Right atrium auricular region (tissue), 2 donors: ENCODE results near the gene NKD2. TPM values are rescaled to one million over a fixed set of nuclear protein-coding genes. Genes with fewer than 3 reads are reported as not detected.

Experiments used
- DNase-seq: peaks from one replicate; pipeline ENCODE4 v3.0.0-alpha.2; 2019; ENCODE audit warnings: low spot score
- H3K27ac ChIP-seq, 2 donors: fragments of 200-600 bp; sonication (generic); 1 replicate in 1 of 2; 2 replicates in 1 of 2; pipeline ENCODE4 v1.5.1; 2016 to 2019
- H3K27me3 ChIP-seq, 2 donors: fragments of 200-600 bp; sonication (generic); one replicate each; pipeline versions ENCODE4 v1.5.1 to v1.6.0; 2017 to 2019
- H3K36me3 ChIP-seq: fragments of 200-600 bp; sonication (generic); one replicate; pipeline ENCODE4 v1.5.1; 2016
- H3K4me1 ChIP-seq, 2 donors: fragments of 200-600 bp; sonication (generic); one replicate each; pipeline versions ENCODE4 v1.5.1 to v1.6.0; 2017 to 2019
- H3K4me3 ChIP-seq, 2 donors: fragments of 200-600 bp; sonication (generic); 1 replicate in 1 of 2; 2 replicates in 1 of 2; pipeline ENCODE4 v1.5.1; 2017 to 2019; ENCODE audit warnings: mild to moderate bottlenecking in 1 of 2, moderate library complexity in 1 of 2
- H3K9me3 ChIP-seq, 2 donors: fragments of 200-600 bp; sonication (generic); one replicate each; pipeline ENCODE4 v1.5.1; 2019
- microRNA-seq, 2 donors: library from miRNA; unstranded; fragments of <30 nt; microRNA quantifications; one replicate each; pipeline ENCODE4, GENCODE V29; 2016 to 2017; ENCODE audit warnings: borderline number of aligned reads in 2 of 2, borderline replicate concordance in 1 of 2
- total RNA-seq, 2 donors: library from RNA; depleted of rRNA; stranded (reverse); fragments of >200 nt; gene quantifications; one replicate each; pipeline ENCODE4 v1.1.0, GENCODE V29; 2016
- TF ChIP-seq, protein P1 (sequence below), 2 donors: fragments of 200-600 bp; sonication (generic); IDR thresholded peaks; one replicate each; pipeline ENCODE4 v1.5.1; 2019; ENCODE audit warnings: antibody characterized with exemption in 2 of 2

NKD2 gene
- total RNA-seq, 2 donors from 2014 or later: 2.4 to 2.8 TPM

GRCh38 chr5:1087428-1087827 lies 78.8 kb downstream of the NKD2 start:
- no peaks in the 10 kb centered on the region for H3K27me3 ChIP-seq
- TF ChIP-seq, protein P1, sequence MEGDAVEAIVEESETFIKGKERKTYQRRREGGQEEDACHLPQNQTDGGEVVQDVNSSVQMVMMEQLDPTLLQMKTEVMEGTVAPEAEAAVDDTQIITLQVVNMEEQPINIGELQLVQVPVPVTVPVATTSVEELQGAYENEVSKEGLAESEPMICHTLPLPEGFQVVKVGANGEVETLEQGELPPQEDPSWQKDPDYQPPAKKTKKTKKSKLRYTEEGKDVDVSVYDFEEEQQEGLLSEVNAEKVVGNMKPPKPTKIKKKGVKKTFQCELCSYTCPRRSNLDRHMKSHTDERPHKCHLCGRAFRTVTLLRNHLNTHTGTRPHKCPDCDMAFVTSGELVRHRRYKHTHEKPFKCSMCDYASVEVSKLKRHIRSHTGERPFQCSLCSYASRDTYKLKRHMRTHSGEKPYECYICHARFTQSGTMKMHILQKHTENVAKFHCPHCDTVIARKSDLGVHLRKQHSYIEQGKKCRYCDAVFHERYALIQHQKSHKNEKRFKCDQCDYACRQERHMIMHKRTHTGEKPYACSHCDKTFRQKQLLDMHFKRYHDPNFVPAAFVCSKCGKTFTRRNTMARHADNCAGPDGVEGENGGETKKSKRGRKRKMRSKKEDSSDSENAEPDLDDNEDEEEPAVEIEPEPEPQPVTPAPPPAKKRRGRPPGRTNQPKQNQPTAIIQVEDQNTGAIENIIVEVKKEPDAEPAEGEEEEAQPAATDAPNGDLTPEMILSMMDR (IDR thresholded peaks at IDR 0.05): no peak

GRCh38 chr5:1088031-1088430 lies 79.4 kb downstream of the NKD2 start:
- no peaks in the 10 kb centered on the region for H3K27me3 ChIP-seq
- H3K36me3 ChIP-seq: peaks cover 66% of the 10 kb centered on the region

More at GRCh38 chr5:1087428-1087827, 78.8 kb downstream of the NKD2 start:
- H3K9me3 ChIP-seq: no peaks in the 10 kb centered on the region
- H3K27ac ChIP-seq: no peak overlapping the region
- no peak overlapping the region for H3K4me3 ChIP-seq
- no peak for DNase-seq
- peaks cover 0 to 35% of the 10 kb centered on the region in 2 donors for H3K4me1 ChIP-seq
- H3K36me3 ChIP-seq: peaks cover 72% of the 10 kb centered on the region

More at GRCh38 chr5:1088031-1088430, 79.4 kb downstream of the NKD2 start:
- Histone ChIP-seq H3K9me3 (no peaks in the 10 kb centered on the region), H3K4me3 (no peak overlapping the region), H3K27ac (no peak overlapping the region), H3K4me1 (peaks cover 0 to 36% of the 10 kb centered on the region in 2 donors)
- no peak for DNase-seq
- TF ChIP-seq, protein P1 (IDR thresholded peaks at IDR 0.05): no peak

Small RNA genes lying within 50 kb of the gene (microRNA-seq; reads per million reads assigned to microRNA genes)
- 0 to 0.71 reads per million in 2 donors for gene MIR4635

Other genes starting within 250 kb of the NKD2 start
- 1 to 10 TPM; 4.0 to 7.5 TPM for gene ZDHHC11B, start 224.1 kb upstream of the NKD2 start, total RNA-seq
- 10 to 100 TPM; 10.8 to 16.2 TPM for gene ZDHHC11, start 157.8 kb upstream of the NKD2 start, total RNA-seq
- 10 to 100 TPM; 15.0 to 16.1 TPM for gene BRD9, start 116.0 kb upstream of the NKD2 start, total RNA-seq
- under 1 TPM; 0.20 to 0.93 TPM for gene TRIP13, start 115.9 kb upstream of the NKD2 start, total RNA-seq
- 10 to 100 TPM; 28.5 to 42.3 TPM for gene SLC12A7, start 103.3 kb downstream of the NKD2 start, total RNA-seq
- gene SLC6A19, start 192.8 kb downstream of the NKD2 start, total RNA-seq: not detected
- gene SLC6A18, start 216.6 kb downstream of the NKD2 start, total RNA-seq: not detected